Upper lobe of left lung (tissue), 6 donors: ENCODE data around the gene SLC12A8. TPM values are rescaled to one million over a fixed set of nuclear protein-coding genes. Genes with fewer than 3 reads are reported as not detected.
A peak's percentile ranks its signal among the peaks of the same experiment; 100 is the strongest.

Experiments
- ATAC-seq, 2 donors: fragments of 200-7000 bp; cut with Tn5 transposase; one replicate each; pipeline ENCODE4 v1.9.1; 2022; ENCODE audit warnings: mild to moderate bottlenecking in 2 of 2, moderate library complexity in 2 of 2; ENCODE audit not compliant: low FRiP score in 2 of 2
- DNase-seq, 2 donors: peaks; one replicate each; pipeline ENCODE4 v3.0.0-alpha.2; 2019 to 2020
- H3K27ac ChIP-seq, 4 donors: fragments of 200-600 bp; sonication (generic); one replicate each; pipeline ENCODE4 v1.5.1; 2016 to 2019
- H3K27me3 ChIP-seq, 4 donors: fragments of 200-600 bp; sonication (generic); one replicate each; pipeline ENCODE4 v1.5.1; 2017 to 2019
- H3K36me3 ChIP-seq, 4 donors: fragments of 200-600 bp; sonication (generic); one replicate each; pipeline ENCODE4 v1.5.1; 2016 to 2019
- H3K4me1 ChIP-seq, 4 donors: fragments of 200-600 bp; sonication (generic); one replicate each; pipeline ENCODE4 v1.5.1; 2018 to 2019
- H3K4me3 ChIP-seq, 4 donors: fragments of 200-600 bp; sonication (generic); one replicate each; pipeline ENCODE4 v1.5.1; 2017 to 2019; ENCODE audit warnings: mild to moderate bottlenecking in 2 of 4, moderate library complexity in 1 of 4
- H3K9me3 ChIP-seq, 4 donors: fragments of 200-600 bp; sonication (generic); one replicate each; pipeline ENCODE4 v1.5.1; 2018 to 2019
- EP300 ChIP-seq, 4 donors: sonication (generic); formaldehyde crosslinking; IDR thresholded peaks; one replicate each; pipeline ENCODE4 v1.5.1; 2017; ENCODE audit warnings: antibody characterized with exemption in 4 of 4, control low read depth in 2 of 4
- POLR2A ChIP-seq, 4 donors: fragments of 450-650 bp; IDR thresholded peaks; one replicate each; pipeline ENCODE4 v1.5.1; 2016 to 2017; ENCODE audit warnings: antibody characterized with exemption in 4 of 4, mild to moderate bottlenecking in 2 of 4
- POLR2AphosphoS5 ChIP-seq, 2 donors: sonication (generic); formaldehyde crosslinking; IDR thresholded peaks; one replicate each; pipeline ENCODE4 v1.5.1; 2017; ENCODE audit warnings: antibody characterized with exemption in 2 of 2
- WGBS, 2 donors: methylation state at CpG; one replicate each; pipeline ENCODE4 v1.1.5; 2017 to 2018; 5-methylcytosine and 5-hydroxymethylcytosine counted together
- total RNA-seq, 6 donors: library from RNA; depleted of rRNA in 4 of 6; stranded (reverse); fragments of >200 nt in 4 of 6; gene quantifications; one replicate each; pipeline versions ENCODE4 v1.1.0 to v1.2.1, GENCODE V29; 2016 to 2021
- TF ChIP-seq, protein P1 (sequence below), 6 experiments: fragments of 450-650 bp in 4 of 6; fragments of 200-600 bp in 2 of 6; sonication (generic) in 2 of 6; IDR thresholded peaks; one replicate each; pipeline ENCODE4 v1.5.1; 2016 to 2019; ENCODE audit warnings: antibody characterized with exemption in 6 of 6
- donor health status: DM: no; HTN: no; CAD: no; lungs with moderate emphysema.
- donor health status: DM: no; HTN: yes; CAD: no; lungs with severe emphysema.

Gene SLC12A8
- total RNA-seq, 6 donors from 2014 or later: 6.7 to 34.6 (median 15.0) TPM

DNA sequence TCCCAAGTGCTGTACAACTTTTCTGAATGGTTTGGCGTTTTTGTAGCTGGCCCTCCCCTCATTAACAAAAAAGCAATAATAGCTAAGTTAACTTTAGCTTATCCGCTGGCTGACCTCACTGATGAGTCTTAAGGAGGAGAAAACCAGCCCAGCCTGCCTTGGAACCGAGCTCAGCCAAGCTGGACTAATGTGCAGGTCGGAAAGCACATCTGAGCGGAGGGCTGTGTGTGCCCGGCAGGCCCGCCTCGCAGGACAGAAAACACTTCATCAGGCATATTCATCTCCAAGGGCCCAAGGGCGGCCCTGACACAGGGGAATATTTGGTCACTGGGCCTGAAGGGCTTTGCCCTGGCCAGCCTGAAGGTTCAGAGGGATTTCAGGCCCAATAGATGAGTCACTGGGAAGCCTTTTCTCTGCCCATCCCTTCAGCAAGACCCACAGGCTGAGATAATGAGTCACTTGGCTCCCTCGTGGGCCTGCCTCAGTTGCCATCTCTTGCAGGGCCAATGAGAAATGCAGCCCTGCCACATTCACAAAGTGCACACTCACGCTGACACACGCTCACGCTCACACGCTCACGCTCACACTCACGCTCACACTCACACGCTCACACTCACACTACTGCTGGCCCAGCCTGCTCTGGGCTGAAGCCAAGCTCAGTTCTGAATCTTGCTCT, 75.1 kb downstream of the SLC12A8 start:
- 79 to 83% methylated on average over 16 to 17 of the region's 17 CpGs for WGBS, 2 donors
- H3K36me3 ChIP-seq: no peaks in the 10 kb centered on the region
- TF ChIP-seq, protein P1, sequence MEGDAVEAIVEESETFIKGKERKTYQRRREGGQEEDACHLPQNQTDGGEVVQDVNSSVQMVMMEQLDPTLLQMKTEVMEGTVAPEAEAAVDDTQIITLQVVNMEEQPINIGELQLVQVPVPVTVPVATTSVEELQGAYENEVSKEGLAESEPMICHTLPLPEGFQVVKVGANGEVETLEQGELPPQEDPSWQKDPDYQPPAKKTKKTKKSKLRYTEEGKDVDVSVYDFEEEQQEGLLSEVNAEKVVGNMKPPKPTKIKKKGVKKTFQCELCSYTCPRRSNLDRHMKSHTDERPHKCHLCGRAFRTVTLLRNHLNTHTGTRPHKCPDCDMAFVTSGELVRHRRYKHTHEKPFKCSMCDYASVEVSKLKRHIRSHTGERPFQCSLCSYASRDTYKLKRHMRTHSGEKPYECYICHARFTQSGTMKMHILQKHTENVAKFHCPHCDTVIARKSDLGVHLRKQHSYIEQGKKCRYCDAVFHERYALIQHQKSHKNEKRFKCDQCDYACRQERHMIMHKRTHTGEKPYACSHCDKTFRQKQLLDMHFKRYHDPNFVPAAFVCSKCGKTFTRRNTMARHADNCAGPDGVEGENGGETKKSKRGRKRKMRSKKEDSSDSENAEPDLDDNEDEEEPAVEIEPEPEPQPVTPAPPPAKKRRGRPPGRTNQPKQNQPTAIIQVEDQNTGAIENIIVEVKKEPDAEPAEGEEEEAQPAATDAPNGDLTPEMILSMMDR (IDR thresholded peaks at IDR 0.05): no peak
- TF ChIP-seq EP300 (IDR thresholded peaks at IDR 0.05): no peak
- no peak for TF ChIP-seq POLR2A (IDR thresholded peaks at IDR 0.05)
- no peak for TF ChIP-seq POLR2AphosphoS5 (IDR thresholded peaks at IDR 0.05)
- no peaks in the 10 kb centered on the region for H3K27me3 ChIP-seq
- H3K9me3 ChIP-seq: no peaks in the 10 kb centered on the region
- DNase-seq: no peak
- no peak overlapping the region for H3K27ac ChIP-seq
- H3K4me3 ChIP-seq: no peak overlapping the region
- ATAC-seq: peak in 1 of 2 donors; percentile 78
- peaks cover 14 to 27% (median 18%) of the 10 kb centered on the region in 4 donors for H3K4me1 ChIP-seq

DNA sequence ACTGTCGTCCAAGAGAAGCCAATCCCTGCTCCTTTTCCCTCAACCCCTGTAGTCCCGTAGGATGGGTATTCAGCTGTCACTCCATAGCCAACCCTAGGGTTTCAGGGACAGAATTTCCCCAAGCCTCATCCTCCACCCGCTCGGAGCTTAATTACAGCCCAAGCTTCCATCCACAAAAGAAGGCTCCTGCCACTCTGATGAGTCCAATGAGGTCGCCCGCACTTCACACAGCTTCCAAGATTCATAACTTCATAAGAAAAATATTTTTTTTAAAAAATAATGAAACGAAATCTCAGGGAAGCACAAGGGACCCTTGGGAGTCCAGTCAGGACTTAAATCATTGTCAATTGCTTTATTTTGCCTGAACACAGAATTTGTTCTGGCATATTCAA, 75.6 kb downstream of the SLC12A8 start:
- ATAC-seq: peak in 1 of 2 donors; percentile 9
- H3K27me3 ChIP-seq: no peaks in the 10 kb centered on the region
- no peak for DNase-seq
- H3K9me3 ChIP-seq: no peaks in the 10 kb centered on the region
- peaks cover 8 to 21% (median 13%) of the 10 kb centered on the region in 4 donors for H3K4me1 ChIP-seq
- H3K4me3 ChIP-seq: no peak overlapping the region
- 80 to 84% methylated on average over 7 of the region's 7 CpGs for WGBS, 2 donors
- no peak overlapping the region for H3K27ac ChIP-seq
- TF ChIP-seq EP300 (IDR thresholded peaks at IDR 0.05): no peak
- TF ChIP-seq POLR2A (IDR thresholded peaks at IDR 0.05): no peak
- TF ChIP-seq, protein P1 (IDR thresholded peaks at IDR 0.05): no peak
- TF ChIP-seq POLR2AphosphoS5 (IDR thresholded peaks at IDR 0.05): no peak
- H3K36me3 ChIP-seq: no peaks in the 10 kb centered on the region

- TF ChIP-seq EP300 (IDR thresholded peaks at IDR 0.05) (no peak), POLR2A (IDR thresholded peaks at IDR 0.05) (no peak), POLR2AphosphoS5 (IDR thresholded peaks at IDR 0.05) (no peak)
- TF ChIP-seq, protein P1 (IDR thresholded peaks at IDR 0.05): no peak
- peak overlapping the region in 1 of 4 donors; percentile 2 for H3K27ac ChIP-seq
- H3K4me1 ChIP-seq: peaks cover 6 to 17% (median 10%) of the 10 kb centered on the region in 4 donors
Observed at GRCh38 chr3:125136515-125136914, 76.0 kb downstream of the SLC12A8 start.

GRCh38 chr3:125134952-125135351, 77.6 kb downstream of the SLC12A8 start:
- H3K27me3 ChIP-seq: no peaks in the 10 kb centered on the region
- no peak for ATAC-seq
- 80 to 100% methylated on average over 6 of the region's 6 CpGs for WGBS, 2 donors
- DNase-seq: no peak
- no peak overlapping the region for H3K27ac ChIP-seq
- H3K9me3 ChIP-seq: no peaks in the 10 kb centered on the region
- TF ChIP-seq EP300 (IDR thresholded peaks at IDR 0.05) (no peak), POLR2AphosphoS5 (IDR thresholded peaks at IDR 0.05) (no peak), POLR2A (IDR thresholded peaks at IDR 0.05) (no peak)
- TF ChIP-seq, protein P1 (IDR thresholded peaks at IDR 0.05): no peak
- H3K4me3 ChIP-seq: no peak overlapping the region
- peaks cover 1 to 6% (median 2%) of the 10 kb centered on the region in 4 donors for H3K4me1 ChIP-seq
- no peaks in the 10 kb centered on the region for H3K36me3 ChIP-seq

More at GRCh38 chr3:125136515-125136914, 76.0 kb downstream of the SLC12A8 start:
- no peaks in the 10 kb centered on the region for H3K9me3 ChIP-seq
- H3K4me3 ChIP-seq: no peak overlapping the region
- 54 to 59% methylated on average over 4 of the region's 4 CpGs for WGBS, 2 donors
- H3K27me3 ChIP-seq: no peaks in the 10 kb centered on the region
- no peak for DNase-seq
- H3K36me3 ChIP-seq: no peaks in the 10 kb centered on the region
- no peak for ATAC-seq

- 54 to 71% methylated on average over 2 of the region's 2 CpGs for WGBS, 2 donors
Observed at GRCh38 chr3:125132815-125133214, 79.7 kb downstream of the SLC12A8 start.

More at GRCh38 chr3:125132815-125133214, 79.7 kb downstream of the SLC12A8 start:
- no peaks in the 10 kb centered on the region for H3K27me3 ChIP-seq
- H3K9me3 ChIP-seq: no peaks in the 10 kb centered on the region
- TF ChIP-seq POLR2A (IDR thresholded peaks at IDR 0.05) (no peak), POLR2AphosphoS5 (IDR thresholded peaks at IDR 0.05) (no peak), EP300 (IDR thresholded peaks at IDR 0.05) (no peak)
- TF ChIP-seq, protein P1 (IDR thresholded peaks at IDR 0.05): no peak
- no peak overlapping the region for H3K27ac ChIP-seq
- DNase-seq (no peak), ATAC-seq (no peak)
- H3K36me3 ChIP-seq: no peaks in the 10 kb centered on the region
- H3K4me1 ChIP-seq: peaks cover 15 to 23% (median 18%) of the 10 kb centered on the region in 4 donors
- H3K4me3 ChIP-seq: no peak overlapping the region
